ENCODE data around the gene UNG. TPM values are rescaled to one million over a fixed set of nuclear protein-coding genes. Genes with fewer than 3 reads are reported as not detected.

UNG gene
- total RNA-seq, 1 donor from 2014 or later = 20.5 TPM

GRCh38 chr12:109131154-109132050, 34.0 kb downstream of the UNG start:
- no peak overlapping the region for H3K27ac ChIP-seq
- intact Hi-C loops (cut with DNase I) = no loop called here
- H3K27me3 ChIP-seq (ENCODE audit: low read depth) = no peaks in the 10 kb centered on the region
- peak; percentile 37 to 40 for ATAC-seq
- no peaks in the 10 kb centered on the region for H3K36me3 ChIP-seq
- no peaks in the 10 kb centered on the region for H3K9me3 ChIP-seq
- DNase-seq = no peak
- peaks cover 10% of the 10 kb centered on the region for H3K4me1 ChIP-seq
- no peak overlapping the region for H3K4me3 ChIP-seq
- no peak for TF ChIP-seq CTCF (IDR thresholded peaks at IDR 0.05)

- Histone ChIP-seq H3K36me3 (no peaks in the 10 kb centered on the region), H3K27me3 (ENCODE audit: low read depth) (no peaks in the 10 kb centered on the region), H3K4me3 (no peak overlapping the region), H3K9me3 (no peaks in the 10 kb centered on the region), H3K27ac (no peak overlapping the region), H3K4me1 (peaks cover 10% of the 10 kb centered on the region)
- peak; percentile 62 for TF ChIP-seq CTCF (IDR thresholded peaks at IDR 0.05)
- DNase-seq = no peak
- intact Hi-C loops (cut with DNase I) = no loop called here
- peak; percentile 63 to 69 for ATAC-seq
Observed at GRCh38 chr12:109134186-109134917, 37.0 kb downstream of the UNG start.

DNA sequence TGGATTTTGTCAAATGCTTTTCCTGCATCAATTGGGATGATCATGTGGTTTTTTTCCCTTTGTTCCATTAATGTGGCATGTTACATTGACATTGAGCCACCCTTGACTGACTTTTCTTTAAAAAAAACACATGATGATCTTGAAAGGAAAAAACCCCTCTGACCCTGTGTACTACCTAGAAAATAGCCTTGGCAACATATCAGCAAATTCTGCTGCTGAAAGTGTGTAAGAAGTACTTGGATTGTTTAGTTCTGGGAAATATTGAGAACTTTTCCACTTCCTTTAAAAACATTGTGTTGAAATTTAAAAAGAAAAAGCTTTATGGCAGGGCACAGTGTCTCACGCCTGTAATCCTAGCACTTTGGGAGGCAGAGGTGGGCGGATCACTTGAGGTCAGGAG, 39.7 kb downstream of the UNG start:
- peak in 1 of 2 donors; percentile 61 for ATAC-seq
- H3K27ac ChIP-seq = peak overlapping the region; percentile 15

GRCh38 chr12:109139360-109139759, 42.0 kb downstream of the UNG start:
- Histone ChIP-seq H3K9me3 (no peaks in the 10 kb centered on the region), H3K27ac (no peak overlapping the region), H3K27me3 (ENCODE audit: low read depth) (no peaks in the 10 kb centered on the region), H3K4me3 (no peak overlapping the region), H3K4me1 (peaks cover 5% of the 10 kb centered on the region), H3K36me3 (no peaks in the 10 kb centered on the region)
- ATAC-seq = no peak
- TF ChIP-seq CTCF (IDR thresholded peaks at IDR 0.05) = no peak
- no peak for DNase-seq
- intact Hi-C loops (cut with DNase I) = no loop called here

More for the DNA sequence above, 39.7 kb downstream of the UNG start:
- Histone ChIP-seq H3K4me3 (no peak overlapping the region), H3K36me3 (no peaks in the 10 kb centered on the region), H3K9me3 (no peaks in the 10 kb centered on the region), H3K27me3 (ENCODE audit: low read depth) (no peaks in the 10 kb centered on the region), H3K4me1 (peaks cover 10% of the 10 kb centered on the region)
- intact Hi-C loops (cut with DNase I) = no loop called here
- no peak for DNase-seq
- TF ChIP-seq CTCF (IDR thresholded peaks at IDR 0.05) = no peak

DNA sequence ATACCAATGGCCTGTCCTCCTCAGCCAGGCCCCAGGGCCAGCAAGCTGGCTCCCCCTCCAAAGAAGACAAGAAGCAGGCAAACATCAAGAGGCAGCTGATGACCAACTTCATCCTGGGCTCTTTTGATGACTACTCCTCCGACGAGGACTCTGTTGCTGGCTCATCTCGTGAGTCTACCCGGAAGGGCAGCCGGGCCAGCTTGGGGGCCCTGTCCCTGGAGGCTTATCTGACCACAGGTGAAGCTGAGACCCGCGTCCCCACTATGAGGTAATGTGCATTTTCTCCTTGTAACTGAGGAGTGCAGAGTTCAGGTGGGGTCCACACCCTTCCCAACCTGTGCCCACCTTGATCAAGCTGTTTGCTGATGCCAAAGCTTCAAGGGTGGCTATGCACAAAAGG, 42.4 kb downstream of the UNG start:
- ATAC-seq (no peak), DNase-seq (no peak)
- Histone ChIP-seq H3K9me3 (no peaks in the 10 kb centered on the region), H3K4me3 (no peak overlapping the region), H3K27me3 (ENCODE audit: low read depth) (no peaks in the 10 kb centered on the region), H3K36me3 (no peaks in the 10 kb centered on the region), H3K27ac (no peak overlapping the region), H3K4me1 (peaks cover under 1% of the 10 kb centered on the region)
- intact Hi-C loops (cut with DNase I) = no loop called here
- TF ChIP-seq CTCF (IDR thresholded peaks at IDR 0.05) = no peak

Data from lower lobe of right lung (tissue), 2 donors.